HEK293 (cell line): ENCODE data around the gene SCAF4.

ENCODE experiments used
- CTCF ChIA-PET: fragments of 350-600 bp; formaldehyde crosslinking; extraction: SDS; loops from one replicate; lab custom pipeline; 2021; ENCODE audit warnings: antibody characterized with exemption; lab: Yijun Ruan, JAX
- POLR2A ChIA-PET: fragments of 300-600 bp; formaldehyde crosslinking; extraction: SDS; loops from one replicate; lab custom pipeline; 2020; ENCODE audit warnings: antibody characterized with exemption, inconsistent platforms; lab: Yijun Ruan, JAX
- H3K27ac ChIP-seq: fragments of 200-500 bp; sonication (Bioruptor generic); 2 replicates; pipeline ENCODE4 v1.5.1; 2014; ENCODE audit warnings: low read depth, low read length, control low read depth, inconsistent platforms; ENCODE audit errors: extremely low read depth
- H3K36me3 ChIP-seq, 2 experiments: fragments of 200-500 bp in 1 of 2; sonication (Bioruptor generic) in 1 of 2; 1 replicate in 1 of 2; 2 replicates in 1 of 2; pipeline ENCODE4 v1.5.1; 2014 to 2017; ENCODE audit warnings: inconsistent platforms in 2 of 2, low read length in 2 of 2; ENCODE audit not compliant: control insufficient read depth in 2 of 2, insufficient read depth in 1 of 2
- H3K4me1 ChIP-seq: fragments of 200-500 bp; sonication (Bioruptor generic); 2 replicates; pipeline ENCODE4 v1.5.1; 2014; ENCODE audit warnings: mild to moderate bottlenecking, low read length, inconsistent platforms; ENCODE audit not compliant: control insufficient read depth, insufficient read depth
- H3K4me3 ChIP-seq: 2 replicates; pipeline ENCODE4 v1.5.1; 2011; ENCODE audit warnings: low read depth, mild to moderate bottlenecking, control low read depth, low read length, moderate library complexity
- H3K9me3 ChIP-seq: fragments of 200-500 bp; sonication (Bioruptor generic); 2 replicates; pipeline ENCODE4 v1.5.1; 2014; ENCODE audit warnings: low read depth, low read length, inconsistent platforms; ENCODE audit not compliant: control insufficient read depth, insufficient read depth
- KLF1 ChIP-seq: fragments of 450-650 bp; formaldehyde crosslinking; IDR thresholded peaks from 2 replicates; pipeline ENCODE4 v1.5.1; 2016; ENCODE audit warnings: missing biosample characterization, missing genetic modification characterization
- ZBTB17 ChIP-seq: fragments of 450-650 bp; formaldehyde crosslinking; IDR thresholded peaks from 2 replicates; pipeline ENCODE4 v1.5.1; 2016; ENCODE audit warnings: missing biosample characterization, missing genetic modification characterization
- ZFHX2 ChIP-seq: fragments of 450-650 bp; formaldehyde crosslinking; conservative IDR thresholded peaks from 2 replicates; pipeline ENCODE4 v1.5.1; 2016; ENCODE audit warnings: missing biosample characterization, missing genetic modification characterization
- ZNF184 ChIP-seq: fragments of 450-650 bp; IDR thresholded peaks from 2 replicates; pipeline ENCODE4 v1.5.1; 2018; ENCODE audit warnings: missing biosample characterization, mild to moderate bottlenecking, missing genetic modification characterization
- ZNF223 ChIP-seq: fragments of 450-650 bp; formaldehyde crosslinking; IDR thresholded peaks from 2 replicates; pipeline ENCODE4 v1.5.1; 2016; ENCODE audit warnings: missing biosample characterization, missing genetic modification characterization
- ZNF292 ChIP-seq: fragments of 450-650 bp; formaldehyde crosslinking; IDR thresholded peaks from 2 replicates; pipeline ENCODE4 v1.5.1; 2016; ENCODE audit warnings: low read depth, missing biosample characterization, missing genetic modification characterization, borderline replicate concordance
- ZNF658 ChIP-seq: fragments of 450-650 bp; formaldehyde crosslinking; IDR thresholded peaks from 2 replicates; pipeline ENCODE4; 2016; ENCODE audit warnings: missing biosample characterization, missing genetic modification characterization
- ZNF670 ChIP-seq: fragments of 450-650 bp; formaldehyde crosslinking; IDR thresholded peaks from 2 replicates; pipeline ENCODE4 v1.5.1; 2016; ENCODE audit warnings: missing biosample characterization, missing genetic modification characterization, low read depth
- ZSCAN16 ChIP-seq: fragments of 450-650 bp; formaldehyde crosslinking; IDR thresholded peaks from 2 replicates; pipeline ENCODE4 v1.5.1; 2016; ENCODE audit warnings: missing biosample characterization, missing genetic modification characterization
- TF ChIP-seq, protein P1 (sequence below): fragments of 450-650 bp; formaldehyde crosslinking; IDR thresholded peaks from 2 replicates; pipeline ENCODE4 v1.5.1; 2016; ENCODE audit warnings: missing biosample characterization, missing genetic modification characterization
- TF ChIP-seq, protein P2 (sequence below): IDR thresholded peaks from 2 replicates; pipeline ENCODE4 v1.6.1; 2011; ENCODE audit warnings: mild to moderate bottlenecking, low read depth, low read length, borderline replicate concordance
- TF ChIP-seq, protein P3 (sequence below): fragments of 450-650 bp; formaldehyde crosslinking; IDR thresholded peaks from 2 replicates; pipeline ENCODE4 v1.5.1; 2016; ENCODE audit warnings: missing biosample characterization, missing genetic modification characterization
- TF ChIP-seq, protein P4 (sequence below): fragments of 450-650 bp; formaldehyde crosslinking; IDR thresholded peaks from 2 replicates; pipeline ENCODE4 v1.5.1; 2017; ENCODE audit warnings: missing biosample characterization, missing genetic modification characterization
- TF ChIP-seq, protein P5 (sequence below): fragments of 450-650 bp; formaldehyde crosslinking; IDR thresholded peaks from 2 replicates; pipeline ENCODE4 v1.5.0; 2017; ENCODE audit warnings: missing biosample characterization, missing genetic modification characterization, borderline replicate concordance
- TF ChIP-seq, protein P6 (sequence below): fragments of 450-650 bp; formaldehyde crosslinking; IDR thresholded peaks from 2 replicates; pipeline ENCODE4 v1.5.1; 2017; ENCODE audit warnings: missing biosample characterization, missing genetic modification characterization
- TF ChIP-seq, protein P7 (sequence below): fragments of 450-650 bp; formaldehyde crosslinking; IDR thresholded peaks from 2 replicates; pipeline ENCODE4 v1.5.1; 2017; ENCODE audit warnings: missing biosample characterization, missing genetic modification characterization
- TF ChIP-seq, protein P8 (sequence below): fragments of 450-650 bp; formaldehyde crosslinking; IDR thresholded peaks from 2 replicates; pipeline ENCODE4 v1.5.1; 2017; ENCODE audit warnings: missing biosample characterization, missing genetic modification characterization
- TF ChIP-seq, protein P9 (sequence below): fragments of 450-650 bp; formaldehyde crosslinking; IDR thresholded peaks from 2 replicates; pipeline ENCODE4 v1.5.1; 2017; ENCODE audit warnings: missing biosample characterization, missing genetic modification characterization

SCAF4 gene

DNA sequence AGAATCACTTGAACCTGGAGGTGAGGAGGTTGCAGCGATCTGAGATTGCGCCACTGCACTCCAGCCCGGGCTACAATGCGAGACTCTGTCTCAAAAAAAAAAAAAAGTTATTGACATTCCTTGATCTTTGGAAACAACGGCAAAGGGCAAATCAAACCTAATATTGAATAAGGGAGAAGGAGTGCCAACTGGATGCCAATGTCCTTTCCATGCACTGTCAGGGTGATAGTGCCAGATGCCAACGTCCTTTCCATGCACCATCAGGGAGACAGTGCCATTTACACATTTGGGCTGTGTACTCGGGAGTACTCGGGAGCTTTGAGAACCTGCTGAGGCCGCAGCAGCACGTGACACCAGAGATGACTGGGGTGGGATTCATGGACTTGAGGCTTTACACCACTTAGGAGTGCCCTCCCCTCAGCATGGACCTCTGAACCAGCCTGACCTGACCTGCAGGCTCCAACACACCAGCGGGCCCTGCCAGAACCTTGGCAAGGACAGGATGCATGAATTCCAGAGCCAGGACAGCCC is 106.9 kb downstream of the SCAF4 start (continued):
- TF ChIP-seq, protein P1, sequence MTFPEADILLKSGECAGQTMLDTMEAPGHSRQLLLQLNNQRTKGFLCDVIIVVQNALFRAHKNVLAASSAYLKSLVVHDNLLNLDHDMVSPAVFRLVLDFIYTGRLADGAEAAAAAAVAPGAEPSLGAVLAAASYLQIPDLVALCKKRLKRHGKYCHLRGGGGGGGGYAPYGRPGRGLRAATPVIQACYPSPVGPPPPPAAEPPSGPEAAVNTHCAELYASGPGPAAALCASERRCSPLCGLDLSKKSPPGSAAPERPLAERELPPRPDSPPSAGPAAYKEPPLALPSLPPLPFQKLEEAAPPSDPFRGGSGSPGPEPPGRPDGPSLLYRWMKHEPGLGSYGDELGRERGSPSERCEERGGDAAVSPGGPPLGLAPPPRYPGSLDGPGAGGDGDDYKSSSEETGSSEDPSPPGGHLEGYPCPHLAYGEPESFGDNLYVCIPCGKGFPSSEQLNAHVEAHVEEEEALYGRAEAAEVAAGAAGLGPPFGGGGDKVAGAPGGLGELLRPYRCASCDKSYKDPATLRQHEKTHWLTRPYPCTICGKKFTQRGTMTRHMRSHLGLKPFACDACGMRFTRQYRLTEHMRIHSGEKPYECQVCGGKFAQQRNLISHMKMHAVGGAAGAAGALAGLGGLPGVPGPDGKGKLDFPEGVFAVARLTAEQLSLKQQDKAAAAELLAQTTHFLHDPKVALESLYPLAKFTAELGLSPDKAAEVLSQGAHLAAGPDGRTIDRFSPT (tag by site-specific recombination) = no peak

DNA sequence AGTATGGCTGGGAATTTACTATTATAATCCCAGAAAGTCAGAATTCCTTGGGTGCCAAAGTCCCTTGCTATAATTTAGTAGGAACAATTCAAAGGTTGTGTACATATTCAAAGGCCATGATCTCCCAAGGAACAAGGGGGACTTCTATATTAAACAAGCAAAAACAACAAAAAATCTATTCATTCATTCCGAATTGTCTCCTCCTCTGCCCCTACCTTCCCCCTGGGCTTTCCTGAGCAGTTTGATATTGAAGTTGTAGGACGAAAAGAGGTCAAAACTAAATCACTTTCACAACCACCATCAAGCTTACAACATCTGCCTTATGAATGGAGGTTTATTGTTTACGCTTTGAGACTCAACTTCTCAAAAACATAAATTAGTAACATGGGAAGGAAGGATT is 107.7 kb downstream of the SCAF4 start:
- H3K9me3 ChIP-seq = no peaks in the 10 kb centered on the region
- no peaks in the 10 kb centered on the region for H3K4me1 ChIP-seq
- ChIA-PET CTCF (interaction anchor here (0.5 to 1.9 kb wide), 4 partner anchors 20 to 250 kb away, joined by 3 to 8 read pairs (median 4); no protein-coding TSS in a partner anchor), POLR2A (no interaction called here)
- no peaks in the 10 kb centered on the region for H3K36me3 ChIP-seq
- no peak overlapping the region for H3K4me3 ChIP-seq
- no peak overlapping the region for H3K27ac ChIP-seq
- TF ChIP-seq, protein P2, sequence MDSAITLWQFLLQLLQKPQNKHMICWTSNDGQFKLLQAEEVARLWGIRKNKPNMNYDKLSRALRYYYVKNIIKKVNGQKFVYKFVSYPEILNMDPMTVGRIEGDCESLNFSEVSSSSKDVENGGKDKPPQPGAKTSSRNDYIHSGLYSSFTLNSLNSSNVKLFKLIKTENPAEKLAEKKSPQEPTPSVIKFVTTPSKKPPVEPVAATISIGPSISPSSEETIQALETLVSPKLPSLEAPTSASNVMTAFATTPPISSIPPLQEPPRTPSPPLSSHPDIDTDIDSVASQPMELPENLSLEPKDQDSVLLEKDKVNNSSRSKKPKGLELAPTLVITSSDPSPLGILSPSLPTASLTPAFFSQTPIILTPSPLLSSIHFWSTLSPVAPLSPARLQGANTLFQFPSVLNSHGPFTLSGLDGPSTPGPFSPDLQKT = no peak
- TF ChIP-seq ZNF292 (no peak), ZFHX2 (tag by site-specific recombination) (no peak), ZNF658 (tag by site-specific recombination) (no peak), ZNF184 (tag by site-specific recombination) (no peak), ZNF670 (tag by site-specific recombination) (no peak), ZSCAN16 (tag by site-specific recombination) (no peak), ZNF223 (tag by site-specific recombination) (no peak), KLF1 (tag by site-specific recombination) (no peak), ZBTB17 (tag by site-specific recombination) (no peak)
- TF ChIP-seq, protein P3, sequence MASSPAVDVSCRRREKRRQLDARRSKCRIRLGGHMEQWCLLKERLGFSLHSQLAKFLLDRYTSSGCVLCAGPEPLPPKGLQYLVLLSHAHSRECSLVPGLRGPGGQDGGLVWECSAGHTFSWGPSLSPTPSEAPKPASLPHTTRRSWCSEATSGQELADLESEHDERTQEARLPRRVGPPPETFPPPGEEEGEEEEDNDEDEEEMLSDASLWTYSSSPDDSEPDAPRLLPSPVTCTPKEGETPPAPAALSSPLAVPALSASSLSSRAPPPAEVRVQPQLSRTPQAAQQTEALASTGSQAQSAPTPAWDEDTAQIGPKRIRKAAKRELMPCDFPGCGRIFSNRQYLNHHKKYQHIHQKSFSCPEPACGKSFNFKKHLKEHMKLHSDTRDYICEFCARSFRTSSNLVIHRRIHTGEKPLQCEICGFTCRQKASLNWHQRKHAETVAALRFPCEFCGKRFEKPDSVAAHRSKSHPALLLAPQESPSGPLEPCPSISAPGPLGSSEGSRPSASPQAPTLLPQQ (tag by site-specific recombination) = no peak
- TF ChIP-seq, protein P4, sequence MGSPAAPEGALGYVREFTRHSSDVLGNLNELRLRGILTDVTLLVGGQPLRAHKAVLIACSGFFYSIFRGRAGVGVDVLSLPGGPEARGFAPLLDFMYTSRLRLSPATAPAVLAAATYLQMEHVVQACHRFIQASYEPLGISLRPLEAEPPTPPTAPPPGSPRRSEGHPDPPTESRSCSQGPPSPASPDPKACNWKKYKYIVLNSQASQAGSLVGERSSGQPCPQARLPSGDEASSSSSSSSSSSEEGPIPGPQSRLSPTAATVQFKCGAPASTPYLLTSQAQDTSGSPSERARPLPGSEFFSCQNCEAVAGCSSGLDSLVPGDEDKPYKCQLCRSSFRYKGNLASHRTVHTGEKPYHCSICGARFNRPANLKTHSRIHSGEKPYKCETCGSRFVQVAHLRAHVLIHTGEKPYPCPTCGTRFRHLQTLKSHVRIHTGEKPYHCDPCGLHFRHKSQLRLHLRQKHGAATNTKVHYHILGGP = no peak
- TF ChIP-seq, protein P5, sequence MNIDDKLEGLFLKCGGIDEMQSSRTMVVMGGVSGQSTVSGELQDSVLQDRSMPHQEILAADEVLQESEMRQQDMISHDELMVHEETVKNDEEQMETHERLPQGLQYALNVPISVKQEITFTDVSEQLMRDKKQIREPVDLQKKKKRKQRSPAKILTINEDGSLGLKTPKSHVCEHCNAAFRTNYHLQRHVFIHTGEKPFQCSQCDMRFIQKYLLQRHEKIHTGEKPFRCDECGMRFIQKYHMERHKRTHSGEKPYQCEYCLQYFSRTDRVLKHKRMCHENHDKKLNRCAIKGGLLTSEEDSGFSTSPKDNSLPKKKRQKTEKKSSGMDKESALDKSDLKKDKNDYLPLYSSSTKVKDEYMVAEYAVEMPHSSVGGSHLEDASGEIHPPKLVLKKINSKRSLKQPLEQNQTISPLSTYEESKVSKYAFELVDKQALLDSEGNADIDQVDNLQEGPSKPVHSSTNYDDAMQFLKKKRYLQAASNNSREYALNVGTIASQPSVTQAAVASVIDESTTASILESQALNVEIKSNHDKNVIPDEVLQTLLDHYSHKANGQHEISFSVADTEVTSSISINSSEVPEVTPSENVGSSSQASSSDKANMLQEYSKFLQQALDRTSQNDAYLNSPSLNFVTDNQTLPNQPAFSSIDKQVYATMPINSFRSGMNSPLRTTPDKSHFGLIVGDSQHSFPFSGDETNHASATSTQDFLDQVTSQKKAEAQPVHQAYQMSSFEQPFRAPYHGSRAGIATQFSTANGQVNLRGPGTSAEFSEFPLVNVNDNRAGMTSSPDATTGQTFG = no peak
- TF ChIP-seq, protein P6, sequence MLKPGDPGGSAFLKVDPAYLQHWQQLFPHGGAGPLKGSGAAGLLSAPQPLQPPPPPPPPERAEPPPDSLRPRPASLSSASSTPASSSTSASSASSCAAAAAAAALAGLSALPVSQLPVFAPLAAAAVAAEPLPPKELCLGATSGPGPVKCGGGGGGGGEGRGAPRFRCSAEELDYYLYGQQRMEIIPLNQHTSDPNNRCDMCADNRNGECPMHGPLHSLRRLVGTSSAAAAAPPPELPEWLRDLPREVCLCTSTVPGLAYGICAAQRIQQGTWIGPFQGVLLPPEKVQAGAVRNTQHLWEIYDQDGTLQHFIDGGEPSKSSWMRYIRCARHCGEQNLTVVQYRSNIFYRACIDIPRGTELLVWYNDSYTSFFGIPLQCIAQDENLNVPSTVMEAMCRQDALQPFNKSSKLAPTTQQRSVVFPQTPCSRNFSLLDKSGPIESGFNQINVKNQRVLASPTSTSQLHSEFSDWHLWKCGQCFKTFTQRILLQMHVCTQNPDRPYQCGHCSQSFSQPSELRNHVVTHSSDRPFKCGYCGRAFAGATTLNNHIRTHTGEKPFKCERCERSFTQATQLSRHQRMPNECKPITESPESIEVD (tag by site-specific recombination) = no peak
- TF ChIP-seq, protein P7, sequence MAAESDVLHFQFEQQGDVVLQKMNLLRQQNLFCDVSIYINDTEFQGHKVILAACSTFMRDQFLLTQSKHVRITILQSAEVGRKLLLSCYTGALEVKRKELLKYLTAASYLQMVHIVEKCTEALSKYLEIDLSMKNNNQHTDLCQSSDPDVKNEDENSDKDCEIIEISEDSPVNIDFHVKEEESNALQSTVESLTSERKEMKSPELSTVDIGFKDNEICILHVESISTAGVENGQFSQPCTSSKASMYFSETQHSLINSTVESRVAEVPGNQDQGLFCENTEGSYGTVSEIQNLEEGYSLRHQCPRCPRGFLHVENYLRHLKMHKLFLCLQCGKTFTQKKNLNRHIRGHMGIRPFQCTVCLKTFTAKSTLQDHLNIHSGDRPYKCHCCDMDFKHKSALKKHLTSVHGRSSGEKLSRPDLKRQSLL (tag by site-specific recombination) = no peak
- TF ChIP-seq, protein P8, sequence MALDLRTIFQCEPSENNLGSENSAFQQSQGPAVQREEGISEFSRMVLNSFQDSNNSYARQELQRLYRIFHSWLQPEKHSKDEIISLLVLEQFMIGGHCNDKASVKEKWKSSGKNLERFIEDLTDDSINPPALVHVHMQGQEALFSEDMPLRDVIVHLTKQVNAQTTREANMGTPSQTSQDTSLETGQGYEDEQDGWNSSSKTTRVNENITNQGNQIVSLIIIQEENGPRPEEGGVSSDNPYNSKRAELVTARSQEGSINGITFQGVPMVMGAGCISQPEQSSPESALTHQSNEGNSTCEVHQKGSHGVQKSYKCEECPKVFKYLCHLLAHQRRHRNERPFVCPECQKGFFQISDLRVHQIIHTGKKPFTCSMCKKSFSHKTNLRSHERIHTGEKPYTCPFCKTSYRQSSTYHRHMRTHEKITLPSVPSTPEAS (tag by site-specific recombination) = no peak
- TF ChIP-seq, protein P9, sequence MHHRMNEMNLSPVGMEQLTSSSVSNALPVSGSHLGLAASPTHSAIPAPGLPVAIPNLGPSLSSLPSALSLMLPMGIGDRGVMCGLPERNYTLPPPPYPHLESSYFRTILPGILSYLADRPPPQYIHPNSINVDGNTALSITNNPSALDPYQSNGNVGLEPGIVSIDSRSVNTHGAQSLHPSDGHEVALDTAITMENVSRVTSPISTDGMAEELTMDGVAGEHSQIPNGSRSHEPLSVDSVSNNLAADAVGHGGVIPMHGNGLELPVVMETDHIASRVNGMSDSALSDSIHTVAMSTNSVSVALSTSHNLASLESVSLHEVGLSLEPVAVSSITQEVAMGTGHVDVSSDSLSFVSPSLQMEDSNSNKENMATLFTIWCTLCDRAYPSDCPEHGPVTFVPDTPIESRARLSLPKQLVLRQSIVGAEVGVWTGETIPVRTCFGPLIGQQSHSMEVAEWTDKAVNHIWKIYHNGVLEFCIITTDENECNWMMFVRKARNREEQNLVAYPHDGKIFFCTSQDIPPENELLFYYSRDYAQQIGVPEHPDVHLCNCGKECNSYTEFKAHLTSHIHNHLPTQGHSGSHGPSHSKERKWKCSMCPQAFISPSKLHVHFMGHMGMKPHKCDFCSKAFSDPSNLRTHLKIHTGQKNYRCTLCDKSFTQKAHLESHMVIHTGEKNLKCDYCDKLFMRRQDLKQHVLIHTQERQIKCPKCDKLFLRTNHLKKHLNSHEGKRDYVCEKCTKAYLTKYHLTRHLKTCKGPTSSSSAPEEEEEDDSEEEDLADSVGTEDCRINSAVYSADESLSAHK (tag by site-specific recombination) = no peak
